ENCODE results near the gene PCAT6.
"Not testable (repeated sequence)": the region's sequence is repeated elsewhere in the genome, so short reads cannot be mapped to it uniquely, and the experiment has no call there.

PCAT6 gene

DNA sequence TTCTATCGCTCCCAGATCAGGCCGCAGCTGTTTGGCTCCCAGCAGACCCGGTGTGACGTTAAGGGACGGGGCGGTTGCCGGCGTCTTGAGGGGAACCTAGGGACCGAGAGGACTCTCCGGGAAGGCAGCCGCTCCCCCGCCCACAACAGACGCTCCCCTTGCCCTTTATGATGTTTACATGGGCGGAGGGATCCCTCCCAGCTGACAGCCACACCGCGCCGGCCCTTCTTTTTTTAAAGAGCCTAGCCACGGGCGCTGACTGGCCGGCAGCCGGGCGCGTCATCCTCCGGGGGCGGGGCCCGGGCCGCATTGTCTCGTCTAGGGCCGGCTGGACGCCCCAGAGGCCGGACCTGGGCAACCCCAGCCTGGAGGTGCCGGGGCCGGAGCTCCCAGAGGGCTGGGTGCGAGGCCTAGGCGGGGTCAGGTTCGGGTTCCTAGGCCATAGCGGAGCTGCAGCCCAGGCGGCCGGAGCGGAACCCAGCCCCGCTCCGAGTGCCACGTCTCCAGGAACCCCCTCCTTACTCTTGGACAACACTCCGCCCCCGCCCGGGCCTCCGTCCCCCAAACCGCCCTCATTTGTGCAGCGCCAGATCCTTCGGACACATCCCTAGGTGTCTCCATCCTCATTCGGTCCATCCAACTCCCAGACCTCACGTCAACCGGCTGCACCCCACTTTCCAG, at the start of gene PCAT6:
PCAT6 (plus strand) TSS at position 340 of the 681 bp plus-strand sequence.
- DNase-seq: peak; percentile 76

DNA sequence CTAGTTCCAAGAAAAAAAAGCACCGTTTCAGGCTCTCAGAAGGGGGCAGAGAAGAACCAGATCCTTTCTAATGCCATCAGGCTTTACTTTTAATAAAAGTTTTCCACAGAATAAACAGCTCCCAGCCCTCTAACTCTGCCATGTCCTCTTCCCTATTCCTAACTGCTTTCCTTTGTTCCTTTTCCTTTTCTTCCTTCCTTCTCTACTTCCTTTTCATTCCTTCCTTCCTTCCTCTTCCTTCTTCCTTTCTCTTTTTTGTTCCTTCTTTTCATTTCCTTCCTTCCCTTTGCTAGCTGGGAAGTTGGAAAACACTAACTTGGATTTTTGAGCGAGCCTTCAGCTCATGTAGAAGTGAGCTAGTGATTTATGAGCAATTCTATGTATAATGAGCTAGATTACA, 48.7 kb upstream of the PCAT6 start:
- no peak for DNase-seq

DNA sequence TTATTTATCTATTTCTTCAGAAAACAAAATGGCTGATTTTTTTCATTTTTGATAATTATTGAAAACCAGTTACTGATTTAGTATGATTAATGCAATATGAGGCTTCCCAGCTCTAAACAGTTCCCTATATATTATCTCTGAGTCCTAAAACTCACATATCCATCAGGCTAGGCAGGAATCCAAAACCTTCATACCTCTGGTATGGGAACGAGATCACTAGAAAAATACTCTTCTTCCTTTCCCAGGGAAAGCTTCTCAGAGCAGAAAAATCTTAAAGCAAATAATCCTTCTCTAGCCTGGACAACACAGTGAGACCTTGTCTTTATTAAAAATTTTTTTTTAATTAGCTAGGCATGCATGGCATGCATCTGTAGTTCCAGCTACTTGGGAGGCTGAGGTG, 45.0 kb upstream of the PCAT6 start:
- no peak for DNase-seq

DNA sequence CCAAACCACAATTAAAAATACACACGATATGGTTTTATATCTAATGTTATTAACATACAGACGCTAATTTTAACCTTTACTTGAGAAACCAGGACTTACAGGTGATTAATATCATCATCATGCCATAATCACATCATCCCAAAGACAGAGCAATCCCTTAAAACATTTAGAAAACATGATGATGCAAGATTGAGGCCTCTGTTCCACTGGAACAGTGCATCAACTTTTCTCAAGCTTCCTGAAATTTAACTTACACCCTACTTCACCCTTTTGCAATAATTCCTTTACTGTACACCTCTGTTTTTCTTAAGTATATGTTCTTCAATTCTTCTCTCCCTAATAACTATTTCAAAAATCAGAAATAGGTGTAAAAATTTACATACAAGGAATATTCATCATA, 40.6 kb upstream of the PCAT6 start:
- DNase-seq: no peak

DNA sequence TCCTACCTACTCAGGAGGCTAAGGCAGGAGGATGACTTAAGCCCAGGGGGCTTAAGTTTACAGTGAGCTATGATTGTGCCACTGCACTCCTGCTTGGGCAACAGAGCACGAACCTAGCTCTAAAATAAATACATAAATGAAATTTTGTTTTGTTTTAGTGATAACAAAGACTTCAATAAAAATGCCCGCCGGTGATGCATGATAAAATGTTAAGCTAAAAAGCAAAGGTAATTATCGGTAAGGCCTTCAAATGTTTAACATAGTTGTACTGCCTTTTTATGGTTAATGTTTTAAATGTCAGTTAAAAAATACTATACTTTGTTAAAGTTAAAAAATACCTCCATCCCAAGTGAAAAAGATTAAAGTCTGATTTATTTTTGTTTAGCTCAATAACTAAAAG, 29.6 kb upstream of the PCAT6 start:
- DNase-seq: no peak

DNA sequence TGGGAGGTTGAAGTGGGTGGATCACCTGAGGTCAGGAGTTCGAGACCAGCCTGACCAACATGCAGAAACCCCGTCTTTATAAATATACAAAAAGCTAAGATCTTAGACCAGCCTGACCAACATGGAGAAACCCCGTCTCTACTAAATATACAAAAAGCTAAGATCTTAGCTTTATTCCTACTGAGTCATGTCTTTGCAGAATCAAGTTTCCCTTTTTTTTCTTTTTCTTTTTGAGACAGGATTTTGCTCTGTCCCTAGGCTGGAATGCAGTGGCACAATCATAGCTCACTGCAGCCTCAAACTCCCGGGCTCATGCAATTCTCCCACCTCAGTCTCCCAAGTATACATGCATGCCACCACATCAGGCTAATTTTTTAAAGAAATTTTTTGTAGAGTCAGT, 23.9 kb upstream of the PCAT6 start:
- no peak for DNase-seq

DNA sequence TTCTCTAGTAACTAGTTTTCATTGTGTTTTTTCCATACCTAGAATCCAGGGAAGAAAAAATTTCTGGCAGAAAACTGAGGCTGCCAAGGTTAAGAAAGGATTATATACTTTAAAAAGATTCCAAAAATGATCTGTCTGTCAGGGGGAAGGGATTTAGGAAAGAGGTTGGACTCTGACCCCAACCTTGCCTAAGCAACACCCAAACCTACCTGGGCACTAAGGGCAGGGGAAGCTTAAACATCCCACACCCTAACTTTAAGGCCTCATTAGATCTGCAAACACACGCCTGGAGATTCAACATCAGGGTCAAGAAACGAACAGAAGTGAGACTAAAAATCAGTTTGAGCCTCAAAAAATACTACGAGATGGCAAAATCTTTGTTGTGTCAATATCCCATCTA, 22.0 kb upstream of the PCAT6 start:
- DNase-seq: no peak

DNA sequence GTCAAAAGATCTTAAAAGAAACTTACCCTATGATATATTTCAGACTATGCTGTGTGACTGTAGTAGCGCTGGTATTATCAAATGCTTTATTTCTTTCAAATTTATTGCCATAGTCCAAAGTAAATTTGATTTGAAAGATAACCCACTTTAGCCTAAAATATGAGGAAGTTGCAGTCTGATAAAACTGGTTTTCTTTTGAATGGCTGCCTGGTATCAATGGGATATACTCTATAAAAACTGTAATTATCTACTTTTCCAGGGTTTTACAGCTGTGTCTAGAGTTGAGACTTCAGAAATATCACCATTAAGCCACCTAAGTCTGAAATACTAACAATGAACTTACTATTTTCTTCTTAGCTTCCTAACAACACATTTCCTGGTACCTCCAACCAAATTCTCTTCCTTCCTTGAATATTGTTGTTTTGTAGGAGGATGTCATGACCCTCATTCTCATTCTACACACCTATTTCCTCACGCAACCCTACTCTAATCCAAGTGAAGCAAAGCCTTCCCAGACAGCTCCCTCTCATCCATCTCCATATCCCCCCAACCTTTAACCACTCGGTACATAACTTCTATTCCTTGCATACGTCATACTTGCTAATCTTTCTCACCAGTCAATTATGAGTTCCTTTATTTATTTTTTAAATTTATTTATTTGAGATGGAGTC, 19.5 kb upstream of the PCAT6 start:
- no peak for DNase-seq

DNA sequence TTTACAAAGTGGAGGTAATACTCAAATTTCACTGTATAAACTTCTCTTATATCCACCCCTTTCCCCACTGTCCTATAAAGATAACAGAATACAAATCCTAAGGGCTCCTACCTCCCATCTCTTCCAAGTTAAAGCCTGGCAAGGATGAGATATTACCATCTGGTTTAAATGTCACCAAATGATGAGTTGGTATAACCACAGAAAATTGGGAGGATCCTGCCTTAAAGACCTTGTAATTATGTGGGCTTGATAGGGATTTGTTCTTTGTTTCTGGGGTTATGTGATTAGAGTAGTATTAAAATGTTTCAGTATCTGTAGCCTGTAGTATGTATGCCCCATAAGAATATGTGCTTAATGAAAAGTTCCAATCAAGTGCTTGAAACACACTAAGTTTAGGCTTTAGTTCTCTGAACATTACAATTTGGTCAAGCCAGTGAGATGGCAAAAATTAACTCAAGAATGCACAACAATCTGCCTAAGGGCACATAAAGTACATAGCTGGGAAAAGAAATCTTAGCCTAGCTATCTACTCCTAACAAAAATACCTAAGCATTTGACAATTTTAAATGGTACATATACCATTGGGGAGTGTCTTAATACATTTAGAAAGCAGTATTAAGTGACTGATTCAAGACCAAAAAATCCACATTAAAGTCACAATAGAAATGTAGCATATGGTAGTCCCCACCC, 16.6 kb upstream of the PCAT6 start:
- DNase-seq: no peak

DNA sequence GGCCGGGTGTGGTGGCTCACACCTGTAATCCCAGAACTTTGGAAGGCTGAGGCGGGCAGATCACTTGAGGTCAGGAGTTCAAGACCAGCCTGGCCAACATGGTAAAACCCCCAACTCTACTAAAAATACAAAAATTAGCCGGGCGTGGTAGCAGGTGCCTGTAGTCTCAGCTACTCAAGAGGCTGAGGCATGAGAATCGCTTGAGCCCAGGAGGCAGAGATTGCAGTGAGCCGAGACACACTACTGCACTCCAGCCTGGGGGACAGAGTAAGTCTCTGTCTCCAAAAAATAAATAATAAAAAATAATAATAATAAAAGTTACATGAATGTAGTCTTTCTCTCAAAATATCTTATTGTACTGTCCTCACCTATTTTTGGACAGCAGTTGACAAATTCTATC, 15.8 kb upstream of the PCAT6 start:
- DNase-seq: not testable (repeated sequence)

DNA sequence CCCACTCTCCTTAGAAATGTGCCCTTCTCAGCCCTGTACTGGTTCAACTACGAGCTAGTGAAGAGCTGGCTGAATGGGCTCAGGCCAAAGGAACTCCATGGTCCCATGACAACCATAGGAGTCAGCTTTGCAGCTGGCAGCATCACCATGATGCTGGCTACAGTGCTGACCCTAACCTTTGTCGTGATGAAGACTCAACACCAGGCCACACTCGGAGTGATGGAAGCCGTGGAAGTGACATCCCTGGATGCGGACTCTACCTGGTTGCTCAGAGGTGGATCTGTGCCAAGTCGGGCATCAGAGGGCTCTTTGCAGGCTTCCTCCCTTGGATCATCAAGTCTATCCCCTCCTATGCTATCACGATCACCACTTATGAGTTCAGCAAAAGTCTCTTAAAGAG, 14.1 kb upstream of the PCAT6 start:
- DNase-seq: no peak

DNA sequence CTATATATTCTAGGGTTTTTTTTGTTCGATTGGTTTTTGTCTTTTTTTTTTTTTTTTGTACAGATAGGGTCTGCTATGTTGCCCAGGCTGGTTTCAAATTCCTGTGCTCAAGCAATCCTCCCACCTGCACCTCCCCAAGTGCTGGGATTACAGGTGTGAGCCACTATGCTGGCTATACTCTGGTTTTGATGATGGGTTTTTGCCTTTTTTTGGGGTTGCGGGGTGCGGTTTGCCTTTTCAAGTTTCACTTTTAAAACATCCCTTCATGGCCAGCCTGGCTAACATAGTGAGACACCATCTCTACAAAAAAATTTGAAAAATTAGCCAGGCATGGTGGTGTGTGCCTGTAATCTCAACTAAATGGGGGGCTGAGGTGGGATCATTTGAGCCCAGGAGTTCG, 12.5 kb upstream of the PCAT6 start:
- no peak for DNase-seq

DNA sequence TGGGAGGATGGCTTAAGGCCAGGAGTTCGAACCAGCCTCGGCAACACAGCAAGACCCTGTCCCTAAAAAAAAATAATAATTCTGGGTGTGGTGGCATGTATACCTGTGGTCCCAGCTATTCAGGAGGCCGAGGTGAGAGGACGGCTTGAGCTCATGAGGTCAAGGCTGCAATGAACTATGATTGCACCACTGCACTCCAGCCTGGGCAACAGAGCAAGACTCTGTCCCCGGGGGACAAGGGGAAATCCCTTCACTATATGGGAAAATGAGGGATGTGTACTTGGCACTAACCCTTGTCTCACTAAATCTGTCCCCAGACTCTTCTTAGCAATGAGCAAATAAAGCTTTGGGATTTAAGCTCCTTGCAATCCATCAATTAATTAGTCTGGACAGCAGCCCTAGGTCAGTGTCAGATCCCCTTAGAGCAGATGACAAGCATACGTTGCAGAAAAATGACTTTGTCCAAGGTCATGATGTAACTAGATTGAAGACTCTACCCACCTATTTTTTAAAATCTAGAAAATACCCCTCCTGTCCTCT, 11.9 kb upstream of the PCAT6 start:
- DNase-seq: no peak

DNA sequence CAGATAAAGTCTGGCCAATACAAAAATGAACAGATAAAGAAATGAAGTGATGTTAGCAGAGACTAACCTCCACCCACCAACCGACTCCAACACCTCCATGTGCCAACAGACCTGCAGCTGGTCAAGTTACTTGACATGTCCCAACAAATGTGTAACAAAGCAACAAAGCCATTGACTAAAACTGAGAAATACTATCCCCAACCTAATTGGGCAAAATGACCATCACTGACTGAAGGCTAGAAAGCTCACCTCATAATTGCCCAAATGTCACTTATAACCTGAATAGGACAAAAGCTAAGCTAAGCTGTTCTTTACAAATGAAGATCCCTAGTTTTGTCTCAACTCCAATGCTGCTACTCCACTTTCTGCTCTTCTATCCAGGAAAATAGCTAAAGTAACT, 10.0 kb upstream of the PCAT6 start:
- DNase-seq: no peak

DNA sequence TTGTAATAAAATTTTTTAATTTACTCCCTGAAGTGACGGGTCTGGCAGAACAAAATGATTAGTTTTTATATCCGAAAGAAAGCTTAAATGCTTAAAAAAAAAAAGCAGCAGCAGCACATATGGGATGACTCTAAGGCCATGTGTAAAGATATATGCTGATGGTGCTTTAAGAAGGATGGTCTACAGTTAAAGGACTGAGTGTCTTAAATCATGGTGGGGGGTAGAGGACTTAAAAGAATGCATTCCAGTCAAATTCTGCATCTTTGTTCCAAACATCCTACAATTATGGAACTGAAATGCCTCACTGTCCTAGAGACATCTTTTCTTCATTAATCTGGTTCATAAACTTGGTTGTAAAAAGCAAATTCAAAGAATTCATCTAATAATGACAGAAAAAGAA, 9.6 kb upstream of the PCAT6 start:
- DNase-seq: no peak

DNA sequence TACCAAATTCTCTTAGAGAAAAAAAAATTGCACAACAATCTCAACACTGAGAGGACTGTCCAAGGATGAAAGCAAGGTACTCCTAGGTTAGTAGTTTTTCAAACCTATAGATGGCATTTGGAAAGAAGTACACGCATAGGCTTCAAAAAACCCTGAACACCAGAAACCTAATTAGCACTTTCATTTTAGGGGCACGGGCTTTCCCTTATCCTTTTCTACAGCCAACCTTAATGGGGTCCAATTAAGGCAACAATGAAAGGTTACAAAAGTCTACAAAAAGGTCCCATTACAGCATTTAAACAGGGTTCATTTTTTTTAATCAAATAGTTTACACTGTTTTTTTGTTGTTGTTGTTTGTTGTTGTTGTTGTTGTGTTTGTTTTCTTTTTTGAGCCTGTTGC, 8.7 kb upstream of the PCAT6 start:
- no peak for DNase-seq

DNA sequence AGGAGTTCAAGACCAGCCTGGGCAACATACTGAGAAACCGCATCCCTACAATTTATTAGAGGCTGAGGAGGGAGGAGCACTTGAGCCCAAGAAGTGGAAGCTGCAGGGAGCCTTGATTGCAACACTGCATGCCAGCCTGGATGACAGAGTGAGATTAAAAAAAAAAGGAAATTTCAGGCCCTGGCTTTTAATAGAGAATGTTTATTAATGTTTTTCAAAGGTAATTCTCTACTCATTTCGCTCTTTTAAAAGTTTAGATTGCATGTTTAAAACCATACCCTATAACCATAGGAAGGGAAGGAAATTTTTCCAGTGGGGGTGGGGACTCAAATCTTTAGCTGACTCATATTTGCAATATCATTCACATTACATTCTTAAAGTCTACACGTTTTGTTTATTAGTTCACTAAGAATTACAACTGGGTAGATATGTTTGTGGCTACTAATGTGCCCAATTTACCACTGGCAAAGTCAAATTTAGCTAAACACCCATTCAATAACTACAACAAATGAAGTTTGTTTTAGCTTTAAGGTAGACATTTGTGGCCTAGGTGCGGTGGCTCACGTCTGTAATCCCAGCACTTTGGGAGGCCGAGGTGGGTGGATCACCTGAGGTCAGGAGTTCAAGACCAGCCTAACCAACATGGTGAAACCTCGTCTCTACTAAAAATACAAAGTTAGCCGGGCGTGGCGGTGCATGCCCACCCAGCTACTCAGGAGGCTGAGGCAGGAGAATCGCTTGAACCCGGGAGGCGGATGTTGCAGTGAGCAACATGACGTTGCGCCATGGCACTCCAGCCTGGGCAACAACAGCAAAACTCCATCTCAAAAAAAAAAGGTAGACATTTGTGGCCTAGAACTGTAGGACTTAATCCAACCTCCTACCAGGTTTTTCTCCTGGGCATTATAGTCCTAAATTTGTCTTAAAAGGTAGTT, 7.5 kb upstream of the PCAT6 start:
- DNase-seq: no peak

DNA sequence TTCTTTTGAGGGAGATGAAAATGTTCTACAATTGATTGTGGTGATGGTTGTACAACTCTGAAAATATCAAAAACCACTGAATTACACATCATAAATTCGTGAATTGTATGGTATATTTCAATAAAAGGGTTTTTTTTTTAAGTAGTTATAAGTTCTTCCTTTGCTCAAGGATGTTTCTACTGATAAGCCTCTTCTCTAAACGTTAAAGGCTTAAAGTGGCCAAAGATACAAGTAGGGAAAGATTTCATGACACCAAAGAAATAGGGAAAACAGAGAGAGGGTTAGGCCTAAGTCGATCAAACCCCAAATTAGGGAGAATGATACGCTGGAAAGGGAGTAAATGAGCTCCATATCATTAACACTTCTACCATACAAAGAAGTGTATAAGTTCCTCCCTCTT, 6.6 kb upstream of the PCAT6 start:
- no peak for DNase-seq

DNA sequence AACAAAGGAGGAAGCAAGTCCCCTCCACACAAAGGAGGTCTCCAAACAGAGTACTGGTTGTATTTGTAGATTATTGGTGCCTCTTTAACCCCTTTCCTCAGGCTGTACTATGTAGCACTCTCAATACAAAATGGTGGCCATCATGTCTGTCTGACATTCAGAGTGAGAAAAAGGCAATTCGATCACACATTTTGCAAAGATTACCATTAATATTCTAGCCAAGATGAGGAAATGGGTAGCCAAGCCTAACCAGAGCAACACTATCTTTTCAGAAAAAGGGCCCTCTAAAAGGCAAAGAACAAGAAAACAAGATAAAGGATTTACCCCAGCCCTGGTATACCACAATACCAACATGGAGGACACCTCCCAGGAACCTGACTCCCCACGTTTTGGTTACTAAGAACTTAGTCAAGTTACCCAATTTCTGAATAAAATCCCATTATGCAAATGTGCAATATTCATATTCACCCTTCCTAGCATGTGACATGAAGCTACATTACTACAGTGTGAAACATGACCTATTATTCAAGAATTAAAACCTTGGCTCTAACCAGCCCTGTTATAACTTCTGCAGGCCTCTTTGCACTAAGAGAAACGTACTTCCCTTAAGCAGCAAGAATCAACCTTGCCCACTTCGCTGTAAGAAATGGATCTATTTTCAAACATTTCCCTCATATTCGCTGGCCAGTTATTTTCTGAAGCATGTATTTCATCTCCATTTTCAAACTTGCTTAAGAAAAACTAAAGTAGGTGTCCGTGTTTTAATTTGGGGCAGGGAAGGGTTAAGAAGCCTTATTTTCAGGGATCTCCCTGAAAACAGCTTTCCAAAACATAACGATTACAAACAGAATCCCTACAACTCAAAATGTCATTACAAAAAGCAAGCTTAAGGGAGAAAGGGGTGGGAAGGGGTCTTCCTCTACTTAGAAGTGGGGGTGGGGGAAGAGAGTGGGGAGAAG, 4.6 kb upstream of the PCAT6 start:
- no peak for DNase-seq

DNA sequence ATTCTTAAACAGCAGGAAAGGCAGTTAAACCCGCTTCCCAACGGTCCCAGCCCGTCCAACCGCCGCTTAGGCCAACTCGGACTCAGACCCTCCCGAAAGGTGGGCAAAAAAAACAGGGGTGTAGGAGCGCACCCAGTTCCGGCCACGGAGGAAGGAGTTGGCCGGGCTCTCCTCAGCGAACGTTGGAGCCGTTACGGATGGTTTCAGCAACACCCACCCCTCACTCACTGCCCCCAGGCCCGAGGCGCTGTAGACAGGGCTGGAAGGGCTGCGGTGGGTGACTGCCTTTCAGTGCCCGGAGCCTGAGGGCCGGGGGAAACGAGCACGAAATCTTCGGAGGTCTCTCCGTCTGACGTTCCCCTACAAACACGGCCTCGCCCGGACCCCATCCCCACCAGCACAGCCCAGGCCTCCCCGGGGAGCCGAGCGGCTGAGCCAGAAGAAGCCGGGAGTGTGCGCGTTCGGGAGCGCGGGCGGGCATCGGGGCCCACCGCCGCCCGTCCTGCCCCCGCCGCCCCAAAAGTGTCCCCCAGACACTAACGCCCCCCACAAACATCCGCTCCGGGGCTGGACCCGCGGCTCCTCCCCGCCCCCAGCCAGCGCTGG, 3.8 kb upstream of the PCAT6 start:
- no peak for DNase-seq

DNA sequence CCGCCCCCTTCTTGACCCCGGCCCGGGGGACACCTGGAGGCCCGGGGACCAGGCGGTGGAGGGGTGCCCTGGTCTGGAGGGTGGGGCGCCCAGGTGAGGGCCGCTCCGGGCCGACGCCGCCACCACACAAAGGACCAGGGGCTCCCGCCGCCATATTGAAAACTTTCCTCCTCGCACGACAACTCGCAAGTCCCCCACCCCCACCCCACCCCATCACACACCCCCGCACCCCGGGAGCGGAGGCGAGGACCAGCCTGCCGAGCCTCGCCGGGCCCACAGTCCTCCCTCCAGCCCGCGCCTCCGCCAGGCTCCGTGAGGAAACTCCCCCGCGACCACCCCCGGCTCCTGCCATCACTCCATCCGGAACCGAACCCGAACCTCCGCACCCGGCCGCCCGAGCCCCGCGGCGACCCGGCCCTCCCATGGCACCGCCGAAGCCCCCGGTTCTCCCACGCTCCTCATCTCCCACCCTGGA, 3.3 kb upstream of the PCAT6 start:
- no peak for DNase-seq

Data from NCI-H526 treated with DMSO at 0.1 percent for 48 hours (cell line).